Measurements from ENCODE around the gene MTHFSD. TPM values are rescaled to one million over a fixed set of nuclear protein-coding genes. Genes with fewer than 3 reads are reported as not detected.

Gene MTHFSD
- total and polyA plus RNA-seq, 12 donors = 7.6 to 22.2 (median 17.6) TPM

DNA sequence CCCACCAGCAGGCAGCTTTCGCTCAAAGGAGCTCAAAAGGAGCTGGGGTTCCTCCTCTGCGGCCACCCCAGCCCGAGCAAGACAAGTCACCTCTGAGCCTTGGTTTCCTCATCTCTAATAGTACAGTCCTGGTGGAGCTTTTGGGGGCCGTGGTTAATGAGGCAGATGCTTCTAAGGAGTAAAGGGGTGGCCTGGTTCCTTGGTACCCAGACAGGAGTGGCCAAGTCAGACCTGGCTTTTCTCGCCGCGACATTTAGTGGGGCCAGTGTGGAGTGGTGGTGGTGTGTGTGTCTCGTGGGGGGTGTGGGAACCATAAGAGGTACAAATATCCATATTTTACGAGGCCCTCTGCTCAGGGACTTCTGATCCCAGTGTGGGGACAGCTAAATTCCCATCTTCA lies 38.0 kb downstream of the MTHFSD start:
- H3K27ac ChIP-seq = no peak overlapping the region
- no peak for TF ChIP-seq POLR2A (IDR thresholded peaks at IDR 0.05)
- TF ChIP-seq, protein P1, sequence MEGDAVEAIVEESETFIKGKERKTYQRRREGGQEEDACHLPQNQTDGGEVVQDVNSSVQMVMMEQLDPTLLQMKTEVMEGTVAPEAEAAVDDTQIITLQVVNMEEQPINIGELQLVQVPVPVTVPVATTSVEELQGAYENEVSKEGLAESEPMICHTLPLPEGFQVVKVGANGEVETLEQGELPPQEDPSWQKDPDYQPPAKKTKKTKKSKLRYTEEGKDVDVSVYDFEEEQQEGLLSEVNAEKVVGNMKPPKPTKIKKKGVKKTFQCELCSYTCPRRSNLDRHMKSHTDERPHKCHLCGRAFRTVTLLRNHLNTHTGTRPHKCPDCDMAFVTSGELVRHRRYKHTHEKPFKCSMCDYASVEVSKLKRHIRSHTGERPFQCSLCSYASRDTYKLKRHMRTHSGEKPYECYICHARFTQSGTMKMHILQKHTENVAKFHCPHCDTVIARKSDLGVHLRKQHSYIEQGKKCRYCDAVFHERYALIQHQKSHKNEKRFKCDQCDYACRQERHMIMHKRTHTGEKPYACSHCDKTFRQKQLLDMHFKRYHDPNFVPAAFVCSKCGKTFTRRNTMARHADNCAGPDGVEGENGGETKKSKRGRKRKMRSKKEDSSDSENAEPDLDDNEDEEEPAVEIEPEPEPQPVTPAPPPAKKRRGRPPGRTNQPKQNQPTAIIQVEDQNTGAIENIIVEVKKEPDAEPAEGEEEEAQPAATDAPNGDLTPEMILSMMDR (IDR thresholded peaks at IDR 0.05) = no peak
- 36 to 45% (median 42%) methylated on average over 9 of the region's 9 CpGs for WGBS, 4 donors
- H3K4me3 ChIP-seq = no peak overlapping the region
- intact Hi-C loops (cut with DNase I) = loop anchor here (5.0 to 10.0 kb wide), 4 partner anchors 172 to 692 kb away; no protein-coding TSS in a partner anchor
- peaks cover 0 to 8% of the 10 kb centered on the region in 2 donors for H3K4me1 ChIP-seq (replicated peaks in 1 of 2)
- no peaks in the 10 kb centered on the region for H3K9me3 ChIP-seq (replicated peaks in 1 of 3)
- peaks cover 84% of the 10 kb centered on the region for H3K27me3 ChIP-seq
- no peaks in the 10 kb centered on the region for H3K36me3 ChIP-seq (replicated peaks in 1 of 2)
- DNase-seq = no peak

DNA sequence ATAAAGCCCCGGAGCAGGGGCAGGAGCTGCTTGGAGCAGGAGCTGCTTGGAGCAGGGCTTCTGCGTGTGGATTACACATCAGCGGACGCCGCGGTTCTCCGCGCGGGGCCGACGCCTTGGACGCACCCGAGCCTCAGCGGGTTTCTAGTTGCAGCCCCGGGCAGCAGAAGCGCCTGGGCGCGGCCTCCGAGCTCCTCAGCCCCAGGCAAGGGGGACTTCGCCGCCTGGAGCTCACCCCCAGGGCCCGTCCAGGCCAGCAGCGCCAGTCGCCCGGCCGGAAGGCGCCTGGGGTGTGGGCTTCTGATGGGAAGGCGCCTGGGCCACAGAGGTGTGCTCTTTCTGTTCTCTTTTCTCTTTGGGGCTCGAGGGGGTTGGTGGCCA lies 38.4 kb downstream of the MTHFSD start:
- DNase-seq = no peak
- WGBS, 4 donors = 9 to 45% (median 19%) methylated on average over 7 to 29 of the region's 29 CpGs
- no peak for TF ChIP-seq POLR2A (IDR thresholded peaks at IDR 0.05)
- TF ChIP-seq, protein P1 (IDR thresholded peaks at IDR 0.05) = no peak
- Histone ChIP-seq H3K4me1 (replicated peaks in 1 of 2) (peaks cover 0 to 8% of the 10 kb centered on the region in 2 donors), H3K27me3 (peaks cover 84% of the 10 kb centered on the region), H3K9me3 (replicated peaks in 1 of 3) (no peaks in the 10 kb centered on the region), H3K36me3 (replicated peaks in 1 of 2) (no peaks in the 10 kb centered on the region), H3K4me3 (no peak overlapping the region), H3K27ac (no peak overlapping the region)
- intact Hi-C loops (cut with DNase I) = loop anchor here (5.0 to 10.0 kb wide), 4 partner anchors 172 to 692 kb away; no protein-coding TSS in a partner anchor

DNA sequence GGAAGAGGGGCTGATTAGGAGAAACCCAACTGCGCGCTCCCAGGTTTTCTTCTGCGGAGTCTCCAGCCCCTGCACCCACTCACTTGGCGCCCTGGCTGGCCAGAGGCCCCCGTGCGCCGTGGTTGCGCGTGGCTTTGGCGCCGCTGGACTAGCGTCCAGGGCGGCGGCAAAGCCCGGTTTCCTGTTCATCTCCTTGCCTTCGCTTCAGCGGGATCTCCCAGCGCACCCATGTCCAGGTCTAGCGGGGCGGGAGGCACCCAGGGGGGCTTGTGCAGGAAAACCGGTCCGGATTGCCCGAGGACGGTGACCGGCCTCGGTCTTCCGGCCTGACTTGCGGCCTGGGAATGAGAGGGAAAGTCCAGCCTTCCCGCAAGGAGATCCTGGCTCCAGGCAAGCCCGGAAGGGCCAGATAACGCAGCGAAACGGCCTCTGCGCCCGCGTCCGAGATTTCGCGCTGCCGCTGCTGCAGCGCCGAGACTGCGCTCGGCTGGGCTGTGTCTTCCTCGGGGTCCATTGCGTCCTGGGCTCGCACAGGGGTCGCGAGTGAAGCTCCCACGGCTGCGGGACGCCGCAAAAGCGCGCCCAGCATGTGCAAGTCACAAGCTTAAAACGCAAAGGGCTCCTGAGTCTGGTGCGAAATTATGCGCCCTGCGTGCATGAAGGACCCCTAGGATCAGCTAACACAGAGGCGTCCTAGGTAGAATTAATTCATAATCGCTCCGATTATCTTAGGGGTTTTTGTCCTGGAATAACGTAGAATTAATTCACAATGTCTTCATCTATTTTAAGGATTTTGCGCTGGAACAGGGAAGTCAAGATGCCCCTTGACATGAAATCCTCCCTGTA lies 39.0 kb downstream of the MTHFSD start:
- no peaks in the 10 kb centered on the region for H3K9me3 ChIP-seq (replicated peaks in 1 of 3)
- intact Hi-C loops (cut with DNase I) = loop anchor here (5.0 to 10.0 kb wide), 4 partner anchors 171 to 691 kb away; no protein-coding TSS in a partner anchor
- H3K4me3 ChIP-seq = no peak overlapping the region
- H3K27me3 ChIP-seq = peaks cover 88% of the 10 kb centered on the region
- no peaks in the 10 kb centered on the region for H3K36me3 ChIP-seq (replicated peaks in 1 of 2)
- H3K27ac ChIP-seq = no peak overlapping the region
- peaks cover 0 to 10% of the 10 kb centered on the region in 2 donors for H3K4me1 ChIP-seq (replicated peaks in 1 of 2)
- TF ChIP-seq, protein P1 (IDR thresholded peaks at IDR 0.05) = no peak
- no peak for TF ChIP-seq POLR2A (IDR thresholded peaks at IDR 0.05)
- no peak for DNase-seq
- 9 to 28% (median 10%) methylated on average over 6 to 64 of the region's 64 CpGs for WGBS, 4 donors

DNA sequence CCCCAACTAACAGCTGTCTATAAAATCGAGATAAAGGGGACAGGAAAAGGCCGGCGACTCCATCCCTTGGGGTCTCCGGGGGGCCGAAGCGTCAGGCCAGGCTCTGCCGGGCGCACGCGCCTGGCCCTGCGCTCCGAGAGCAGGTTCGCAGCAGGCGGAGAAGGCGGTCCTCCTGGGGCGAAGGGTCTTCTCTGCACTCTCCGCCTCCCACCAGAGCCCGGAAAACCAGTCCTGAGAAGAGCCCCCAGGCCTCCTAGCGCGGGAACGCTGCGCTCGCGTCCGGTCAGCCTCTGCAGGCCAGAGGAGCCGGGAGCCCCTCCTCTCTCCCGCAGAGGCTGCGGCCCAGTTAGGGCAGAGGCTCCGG lies 39.6 kb downstream of the MTHFSD start:
- TF ChIP-seq, protein P1 (IDR thresholded peaks at IDR 0.05) = no peak
- TF ChIP-seq POLR2A (IDR thresholded peaks at IDR 0.05) = no peak
- no peak for DNase-seq
- intact Hi-C loops (cut with DNase I) = loop anchor here (5.0 to 10.0 kb wide), 4 partner anchors 171 to 691 kb away; no protein-coding TSS in a partner anchor
- Histone ChIP-seq H3K4me1 (replicated peaks in 1 of 2) (peaks cover 0 to 15% of the 10 kb centered on the region in 2 donors), H3K4me3 (no peak overlapping the region), H3K27me3 (peaks cover 88% of the 10 kb centered on the region), H3K9me3 (replicated peaks in 1 of 3) (no peaks in the 10 kb centered on the region), H3K36me3 (replicated peaks in 1 of 2) (no peaks in the 10 kb centered on the region), H3K27ac (no peak overlapping the region)
- WGBS, 4 donors = 10 to 19% (median 17%) methylated on average over 15 to 29 of the region's 29 CpGs
